Right ventricle myocardium superior (tissue), 1 donor: ENCODE results near the gene DIPK1A. TPM values are rescaled to one million over a fixed set of nuclear protein-coding genes. Genes with fewer than 3 reads are reported as not detected.
A peak's percentile ranks its signal among the peaks of the same experiment; 100 is the strongest.

Source experiments
- ATAC-seq: fragments of 200-7000 bp; cut with Tn5 transposase; one replicate; pipeline ENCODE4 v1.9.1; 2020; ENCODE audit warnings: mild to moderate bottlenecking; ENCODE audit not compliant: poor library complexity
- DNase-seq: peaks from one replicate; pipeline ENCODE4 v3.0.0-alpha.2; 2020
- intact Hi-C: fragments of 100-400 bp; cut with DNase I; formaldehyde crosslinking; loops from one replicate; pipeline ENCODE4 v1.11.2; 2022
- total RNA-seq: library from RNA; stranded (reverse); fragmentation: NEBNext Ultra II Directional; extraction: Animal tissue kit (Norgen Biotek cat#: 25700); gene quantifications from one replicate; pipeline ENCODE4 v1.2.1, GENCODE V29; 2021
- donor health status: DM: no; HTN: yes; CAD: no; lungs with severe emphysema.

The DIPK1A gene
- total RNA-seq, 1 donor from 2014 or later, result 7.0 TPM

GRCh38 chr1:92858564-92859399 lies 102.5 kb downstream of the DIPK1A start:
- DNase-seq, result no peak
- ATAC-seq, result peak; percentile 92
- intact Hi-C loops, result loop anchor here (2.0 kb wide), 1 partner anchor 136 kb away; no protein-coding TSS in a partner anchor

GRCh38 chr1:92857817-92858216 lies 103.4 kb downstream of the DIPK1A start:
- intact Hi-C loops, result loop anchor here (2.0 kb wide), 1 partner anchor 137 kb away; no protein-coding TSS in a partner anchor
- DNase-seq (no peak), ATAC-seq (no peak)

GRCh38 chr1:92855236-92855635 lies 106.0 kb downstream of the DIPK1A start:
- DNase-seq (no peak), ATAC-seq (no peak)
- intact Hi-C loops, result no loop called here

GRCh38 chr1:92854101-92854785 lies 107.0 kb downstream of the DIPK1A start:
- no peak for DNase-seq
- intact Hi-C loops, result no loop called here
- no peak for ATAC-seq

- intact Hi-C loops, result no loop called here
- ATAC-seq (no peak), DNase-seq (no peak)
These were observed 108.0 kb downstream of the DIPK1A start for GRCh38 chr1:92853299-92853698.

- intact Hi-C loops, result no loop called here
- ATAC-seq (no peak), DNase-seq (no peak)
These were observed 109.5 kb downstream of the DIPK1A start for GRCh38 chr1:92851729-92852128.

GRCh38 chr1:92850019-92850418 lies 111.2 kb downstream of the DIPK1A start:
- no peak for DNase-seq
- intact Hi-C loops, result no loop called here
- ATAC-seq, result no peak

- intact Hi-C loops, result no loop called here
- no peak for ATAC-seq
- DNase-seq, result no peak
These were observed 113.1 kb downstream of the DIPK1A start for GRCh38 chr1:92848201-92848600.

GRCh38 chr1:92845908-92846307 lies 115.4 kb downstream of the DIPK1A start:
- ATAC-seq (no peak), DNase-seq (no peak)
- intact Hi-C loops, result no loop called here

- ATAC-seq (no peak), DNase-seq (no peak)
- intact Hi-C loops, result no loop called here
These were observed 116.8 kb downstream of the DIPK1A start for GRCh38 chr1:92844439-92844838.

- intact Hi-C loops, result no loop called here
- peak; percentile 26 for ATAC-seq
- DNase-seq, result no peak
These were observed 117.6 kb downstream of the DIPK1A start for GRCh38 chr1:92843429-92844352.

- DNase-seq, result no peak
- no peak for ATAC-seq
These were observed 118.2 kb downstream of the DIPK1A start for GRCh38 chr1:92843046-92843423.

GRCh38 chr1:92842082-92843045 lies 118.9 kb downstream of the DIPK1A start:
- ATAC-seq, result no peak
- intact Hi-C loops, result no loop called here
- no peak for DNase-seq

More at GRCh38 chr1:92843046-92843423, 118.2 kb downstream of the DIPK1A start:
- intact Hi-C loops, result no loop called here

GRCh38 chr1:92840600-92840999 lies 120.7 kb downstream of the DIPK1A start:
- intact Hi-C loops, result no loop called here
- DNase-seq, result no peak
- no peak for ATAC-seq

GRCh38 chr1:92839442-92839841 lies 121.8 kb downstream of the DIPK1A start:
- ATAC-seq, result no peak
- DNase-seq, result no peak
- intact Hi-C loops, result no loop called here

GRCh38 chr1:92838519-92838918 lies 122.7 kb downstream of the DIPK1A start:
- no peak for ATAC-seq
- intact Hi-C loops, result no loop called here
- no peak for DNase-seq

GRCh38 chr1:92837062-92837461 lies 124.2 kb downstream of the DIPK1A start:
- ATAC-seq, result no peak
- intact Hi-C loops, result no loop called here
- no peak for DNase-seq

GRCh38 chr1:92834617-92835016 lies 126.6 kb downstream of the DIPK1A start:
- DNase-seq (no peak), ATAC-seq (no peak)
- intact Hi-C loops, result no loop called here
